GOT3 (cell line): Measurements from ENCODE around the gene FAM184B.

Source experiments
- DNase-seq: peaks from one replicate; lab custom pipeline; 2025; ENCODE audit warnings: mixed read lengths; lab: John Stamatoyannopoulos, UW

The FAM184B gene

GRCh38 chr4:17781300-17782287 lies at the start of gene FAM184B:
Gene FAM184B, minus strand, starts transcription at chr4:17781621. Its CDS starts 322 bp downstream, at chr4:17781299.
- no peak for DNase-seq

GRCh38 chr4:17823871-17824669 lies 42.6 kb upstream of the FAM184B start:
- no peak for DNase-seq

GRCh38 chr4:17817027-17817426 lies 35.6 kb upstream of the FAM184B start:
- DNase-seq: no peak

GRCh38 chr4:17816142-17816541 lies 34.7 kb upstream of the FAM184B start:
- no peak for DNase-seq

- no peak for DNase-seq
These were observed 32.7 kb upstream of the FAM184B start for GRCh38 chr4:17814140-17814539.

GRCh38 chr4:17812801-17813200 lies 31.4 kb upstream of the FAM184B start:
- no peak for DNase-seq

GRCh38 chr4:17812125-17812524 lies 30.7 kb upstream of the FAM184B start:
- no peak for DNase-seq

GRCh38 chr4:17811078-17811603 lies 29.7 kb upstream of the FAM184B start:
- no peak for DNase-seq

- peak; percentile 95 for DNase-seq
These were observed 29.0 kb upstream of the FAM184B start, which contains the start of the genes DCAF16 and NCAPG for GRCh38 chr4:17810260-17811077. Gene DCAF16, minus strand, starts transcription at chr4:17810757. Its CDS starts 6,616 bp downstream, at chr4:17804141. Gene NCAPG, plus strand, starts transcription at chr4:17810979. Its CDS starts 99 bp downstream, at chr4:17811078.

- DNase-seq: no peak
These were observed 28.2 kb upstream of the FAM184B start for GRCh38 chr4:17809667-17810066.

- DNase-seq: no peak
These were observed 26.0 kb upstream of the FAM184B start for GRCh38 chr4:17807446-17807845.

- DNase-seq: no peak
These were observed 24.2 kb upstream of the FAM184B start for GRCh38 chr4:17805580-17806155.

- DNase-seq: no peak
These were observed 16.4 kb upstream of the FAM184B start for GRCh38 chr4:17797808-17798207.

- DNase-seq: no peak
These were observed 13.3 kb upstream of the FAM184B start for GRCh38 chr4:17794730-17795129.

GRCh38 chr4:17788956-17789355 lies 7.5 kb upstream of the FAM184B start:
- no peak for DNase-seq

GRCh38 chr4:17787315-17787714 lies 5.9 kb upstream of the FAM184B start:
- DNase-seq: no peak

- no peak for DNase-seq
These were observed 5.1 kb upstream of the FAM184B start for GRCh38 chr4:17786567-17786966.

GRCh38 chr4:17785858-17786257 lies 4.4 kb upstream of the FAM184B start:
- no peak for DNase-seq

GRCh38 chr4:17780501-17781299 lies 721 bp downstream of the FAM184B start:
- no peak for DNase-seq

- no peak for DNase-seq
These were observed 3.0 kb downstream of the FAM184B start for GRCh38 chr4:17778431-17778830.
